GM10266 (cell line): Measurements from ENCODE around the gene ULBP2.
"Not testable (repeated sequence)": the region's sequence is repeated elsewhere in the genome, so short reads cannot be mapped to it uniquely, and the experiment has no call there.

ENCODE experiments used
- DNase-seq: peaks from one replicate; pipeline ENCODE4 v3.0.0; 2012; ENCODE audit errors: extremely low spot score
- CTCF ChIP-seq: IDR thresholded peaks from 2 replicates; pipeline ENCODE4 v1.5.1; 2012; ENCODE audit warnings: mild to moderate bottlenecking, low read depth; ENCODE audit not compliant: control insufficient read depth, insufficient read depth; ENCODE audit errors: missing control alignments

Gene ULBP2

GRCh38 chr6:149934249-149935156, 7.3 kb upstream of the ULBP2 start:
- TF ChIP-seq CTCF: peak; percentile 66

GRCh38 chr6:149935246-149935645, 6.6 kb upstream of the ULBP2 start:
- TF ChIP-seq CTCF: no peak
- no peak for DNase-seq

More at GRCh38 chr6:149934249-149935156, 7.3 kb upstream of the ULBP2 start:
- peak; percentile 57 for DNase-seq

- DNase-seq: no peak
- no peak for TF ChIP-seq CTCF
Measured at GRCh38 chr6:149935668-149936067, 6.1 kb upstream of the ULBP2 start.

- no peak for DNase-seq
- TF ChIP-seq CTCF: no peak
Measured at GRCh38 chr6:149936743-149937142, 5.1 kb upstream of the ULBP2 start.

GRCh38 chr6:149938013-149938570, 3.7 kb upstream of the ULBP2 start:
- DNase-seq: not testable (repeated sequence)

GRCh38 chr6:149938571-149939355, 3.1 kb upstream of the ULBP2 start:
- TF ChIP-seq CTCF: no peak
- DNase-seq: peak; percentile 73

GRCh38 chr6:149939356-149939648, 2.5 kb upstream of the ULBP2 start:
- no peak for TF ChIP-seq CTCF
- no peak for DNase-seq
